A673 (cell line): Measurements from ENCODE around the gene SAMD10. TPM values are rescaled to one million over a fixed set of nuclear protein-coding genes. Genes with fewer than 3 reads are reported as not detected.
A peak's percentile ranks its signal among the peaks of the same experiment; 100 is the strongest.

Experiments used
- BruUV-seq: library from RNA; stranded (reverse); fragments of 400-500 nt; replicated peaks from 2 replicates; lab custom pipeline; 2021; lab: Mats Ljungman, UMichigan
- CTCF ChIA-PET: fragments of 300-600 bp; sonication (Branson Sonifier 250); formaldehyde crosslinking; loops from one replicate; lab custom pipeline; 2022; ENCODE audit warnings: antibody characterized with exemption; lab: Charles Lee
- POLR2A ChIA-PET: fragments of 300-600 bp; sonication (Branson Sonifier 250); formaldehyde crosslinking; loops from one replicate; lab custom pipeline; 2022; ENCODE audit warnings: antibody characterized with exemption; ENCODE audit not compliant: low non-redundant PET; lab: Charles Lee
- DNase-seq: peaks from one replicate; pipeline ENCODE4 v3.0.0-alpha.2; 2015; ENCODE audit warnings: low spot score
- H3K27ac ChIP-seq: fragments of 200-600 bp; sonication (generic); 2 replicates; pipeline ENCODE4 v1.5.1; 2016; ENCODE audit warnings: mixed run types, low read depth, mild to moderate bottlenecking, mixed read lengths, antibody characterized with exemption, low read length; ENCODE audit not compliant: poor library complexity, severe bottlenecking
- H3K27me3 ChIP-seq: fragments of 200-600 bp; sonication (generic); replicated peaks from 2 replicates; pipeline ENCODE4 v1.6.1; 2017; ENCODE audit warnings: mixed run types, low read depth, mild to moderate bottlenecking, mixed read lengths, antibody characterized with exemption, low read length; ENCODE audit not compliant: insufficient read depth, poor library complexity
- H3K36me3 ChIP-seq: fragments of 200-600 bp; sonication (generic); 2 replicates; pipeline ENCODE4 v1.6.1; 2016; ENCODE audit warnings: mixed run types, mild to moderate bottlenecking, mixed read lengths, antibody characterized with exemption, low read length; ENCODE audit not compliant: insufficient read depth, poor library complexity, severe bottlenecking
- H3K4me1 ChIP-seq: fragments of 200-600 bp; sonication (generic); 2 replicates; pipeline ENCODE4 v1.6.1; 2017; ENCODE audit warnings: mixed run types, mild to moderate bottlenecking, mixed read lengths, antibody characterized with exemption, low read length; ENCODE audit not compliant: insufficient read depth, poor library complexity, severe bottlenecking
- H3K4me3 ChIP-seq: fragments of 200-600 bp; sonication (generic); 2 replicates; pipeline ENCODE4 v1.5.1; 2016; ENCODE audit warnings: low read depth, mixed run types, mild to moderate bottlenecking, mixed read lengths, low read length; ENCODE audit not compliant: poor library complexity, severe bottlenecking
- H3K9me3 ChIP-seq: fragments of 200-600 bp; sonication (generic); 2 replicates; pipeline ENCODE4 v1.6.1; 2016; ENCODE audit warnings: mixed run types, low read depth, mild to moderate bottlenecking, mixed read lengths, antibody characterized with exemption, low read length; ENCODE audit not compliant: poor library complexity, severe bottlenecking
- CTCF ChIP-seq: fragments of 300-800, 200-600 bp; sonication (generic); conservative IDR thresholded peaks from 2 replicates; pipeline ENCODE4 v1.5.1; 2017; ENCODE audit warnings: low read depth, mild to moderate bottlenecking, antibody characterized with exemption, low read length, moderate library complexity, mixed read lengths
- EZH2 ChIP-seq: fragments of 200-600 bp; sonication (generic); IDR thresholded peaks from 2 replicates; pipeline ENCODE4 v1.6.1; 2017; ENCODE audit warnings: borderline replicate concordance, low read depth, mild to moderate bottlenecking, mixed read lengths, antibody characterized with exemption, low read length; ENCODE audit not compliant: poor library complexity, severe bottlenecking
- intact Hi-C: fragments of 100-400 bp; cut with micrococcal nuclease; formaldehyde crosslinking; loops from one replicate; pipeline ENCODE4 v1.10.0; 2022; ENCODE audit not compliant: unreplicated experiment
- microRNA-seq: library from miRNA; unstranded; fragments of <30 nt; microRNA quantifications from one replicate; pipeline ENCODE4 v1.2.0, GENCODE V29; 2021
- total RNA-seq: library from RNA; stranded (reverse); gene quantifications from 2 replicates; pipeline ENCODE4 v1.2.3, GENCODE V29; 2021

The SAMD10 gene
- total RNA-seq, 1 experiment from 2014 or later, result 6.3 TPM

- CTCF ChIA-PET, result no interaction called here
- no TSS peak for BruUV-seq
- intact Hi-C loops, result no loop called here
Observed at GRCh38 chr20:63926298-63926697, 53.1 kb downstream of the SAMD10 start.

GRCh38 chr20:63924241-63924640 is 55.2 kb downstream of the SAMD10 start:
- Histone ChIP-seq H3K27me3 (no peaks in the 10 kb centered on the region), H3K4me1 (no peaks in the 10 kb centered on the region), H3K9me3 (no peaks in the 10 kb centered on the region), H3K4me3 (no peak overlapping the region), H3K36me3 (peaks cover 15% of the 10 kb centered on the region), H3K27ac (no peak overlapping the region)
- CTCF ChIA-PET, result no interaction called here
- no peak for DNase-seq
- POLR2A ChIA-PET, result no interaction called here
- intact Hi-C loops, result no loop called here
- TF ChIP-seq EZH2 (no peak), CTCF (no peak)
- BruUV-seq, result no TSS peak

More at GRCh38 chr20:63926298-63926697, 53.1 kb downstream of the SAMD10 start:
- no peak for TF ChIP-seq EZH2
- no peak for TF ChIP-seq CTCF
- no peak for DNase-seq
- POLR2A ChIA-PET, result no interaction called here
- Histone ChIP-seq H3K9me3 (no peaks in the 10 kb centered on the region), H3K27me3 (no peaks in the 10 kb centered on the region), H3K36me3 (peaks cover 31% of the 10 kb centered on the region), H3K4me1 (no peaks in the 10 kb centered on the region), H3K27ac (no peak overlapping the region), H3K4me3 (no peak overlapping the region)

Small RNA genes lying within 50 kb of the gene (microRNA-seq; reads per million reads assigned to microRNA genes)
- gene MIR1914, result 26.7 reads per million, percentile 47 among the genes with 10 or more reads in this experiment
- not detected for gene MIR647

Other genes with a start within 250 kb of the SAMD10 start
- gene LIME1, start 243.0 kb downstream of the SAMD10 start, total RNA-seq, result 15.1 and 16.3 TPM in 2 replicates
- gene SLC2A4RG, start 239.9 kb downstream of the SAMD10 start, total RNA-seq, result 45.8 and 71.0 TPM in 2 replicates
- 0.96 and 1.1 TPM in 2 replicates for gene ZBTB46, start 148.4 kb downstream of the SAMD10 start, total RNA-seq
- not detected in 2 replicates for gene ABHD16B, start 118.1 kb downstream of the SAMD10 start, total RNA-seq
- gene TPD52L2, start 114.4 kb downstream of the SAMD10 start, total RNA-seq, result 80.1 and 89.9 TPM in 2 replicates
- 43.6 and 44.9 TPM in 2 replicates for gene DNAJC5, start 84.5 kb downstream of the SAMD10 start, total RNA-seq
- gene UCKL1, start 23.2 kb downstream of the SAMD10 start, total RNA-seq, result 48.1 and 53.3 TPM in 2 replicates
- gene ZNF512B, start 9.7 kb downstream of the SAMD10 start, total RNA-seq, result 28.9 and 30.8 TPM in 2 replicates
- 86.3 and 93.2 TPM in 2 replicates for gene PRPF6, start 1.5 kb upstream of the SAMD10 start, total RNA-seq
- 2.4 and 2.5 TPM in 2 replicates for gene C20orf204, start 56.5 kb upstream of the SAMD10 start, total RNA-seq
- 0.30 and 0.70 TPM in 2 replicates for gene SOX18, start 70.0 kb upstream of the SAMD10 start, total RNA-seq
- gene TCEA2, start 83.6 kb upstream of the SAMD10 start, total RNA-seq, result 35.0 and 41.3 TPM in 2 replicates
- gene RGS19, start 99.9 kb upstream of the SAMD10 start, total RNA-seq, result 14.4 and 16.4 TPM in 2 replicates
- 0.32 and 0.46 TPM in 2 replicates for gene OPRL1, start 100.4 kb upstream of the SAMD10 start, total RNA-seq
- gene LKAAEAR1, start 104.8 kb upstream of the SAMD10 start, total RNA-seq, result 0.37 and 0.62 TPM in 2 replicates
- not detected in 2 replicates for gene NPBWR2, start 127.9 kb upstream of the SAMD10 start, total RNA-seq
- not detected in 2 replicates for gene MYT1, start 184.8 kb upstream of the SAMD10 start, total RNA-seq